Tracheal epithelial cell (primary cell): ENCODE results near the gene C12orf56. TPM values are rescaled to one million over a fixed set of nuclear protein-coding genes. Genes with fewer than 3 reads are reported as not detected.

Experiments used
- total RNA-seq: library from RNA; depleted of rRNA; stranded (reverse); fragments of >200 nt; gene quantifications from 2 replicates; pipeline ENCODE4 v1.2.1, GENCODE V29; 2014

C12orf56 gene
- total RNA-seq, result 0.85 and 0.96 TPM in 2 replicates

GRCh38 chr12:64390275-64390851, at the start of gene C12orf56:
C12orf56 (minus strand) TSS chr12:64390758; CDS start chr12:64390565, 193 bp downstream.

GRCh38 chr12:64403707-64404469, 13.3 kb upstream of the C12orf56 start, which contains the start of gene XPOT:
XPOT (plus strand) TSS chr12:64404392; CDS start chr12:64410036, 5,644 bp downstream.

GRCh38 chr12:64222009-64222765, 168.4 kb downstream of the C12orf56 start, which contains the start of gene KICS2:
KICS2 (minus strand) TSS chr12:64222296; CDS start chr12:64222237, 59 bp downstream.

Other genes with a start within 250 kb of the C12orf56 start
- gene KICS2, start 168.5 kb downstream of the C12orf56 start, total RNA-seq, result 8.0 and 13.0 TPM in 2 replicates
- gene XPOT, start 13.6 kb upstream of the C12orf56 start, total RNA-seq, result 117 and 187 TPM in 2 replicates
- 18.1 and 20.5 TPM in 2 replicates for gene TBK1, start 61.4 kb upstream of the C12orf56 start, total RNA-seq
- gene RASSF3, start 219.7 kb upstream of the C12orf56 start, total RNA-seq, result 8.7 and 20.2 TPM in 2 replicates